IPS-11a (cell line): ENCODE data around the gene S1PR5.
"Not testable (repeated sequence)": the region's sequence is repeated elsewhere in the genome, so short reads cannot be mapped to it uniquely, and the experiment has no call there.

Experiments used
- H3K4me3 ChIP-seq: one replicate; pipeline ENCODE4 v1.5.1; 2013; ENCODE audit warnings: low read depth, low read length, control low read depth

The S1PR5 gene

DNA sequence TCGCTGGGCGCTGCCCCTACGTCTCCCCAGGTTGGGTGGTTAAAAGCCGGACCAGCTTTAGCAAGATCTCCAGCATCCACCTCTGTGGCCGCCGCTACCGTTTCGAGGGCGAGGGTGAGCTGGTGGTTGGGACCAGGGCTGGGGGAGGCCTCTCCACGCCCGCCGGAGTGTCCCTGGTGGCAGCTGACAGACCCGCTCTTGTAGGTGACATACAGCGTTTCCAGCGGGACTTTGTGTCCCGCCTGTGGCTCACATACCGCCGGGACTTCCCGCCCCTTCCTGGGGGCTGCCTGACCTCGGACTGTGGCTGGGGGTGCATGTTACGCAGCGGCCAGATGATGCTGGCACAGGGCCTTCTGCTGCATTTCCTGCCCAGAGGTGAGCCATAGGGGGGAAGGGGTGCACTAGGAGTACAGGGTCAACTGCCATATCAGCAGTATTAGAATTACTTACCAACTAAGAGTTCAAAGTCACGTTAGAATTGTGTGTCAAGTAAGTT, 27.6 kb upstream of the S1PR5 start:
- H3K4me3 ChIP-seq, result peak overlapping the region; percentile 78

DNA sequence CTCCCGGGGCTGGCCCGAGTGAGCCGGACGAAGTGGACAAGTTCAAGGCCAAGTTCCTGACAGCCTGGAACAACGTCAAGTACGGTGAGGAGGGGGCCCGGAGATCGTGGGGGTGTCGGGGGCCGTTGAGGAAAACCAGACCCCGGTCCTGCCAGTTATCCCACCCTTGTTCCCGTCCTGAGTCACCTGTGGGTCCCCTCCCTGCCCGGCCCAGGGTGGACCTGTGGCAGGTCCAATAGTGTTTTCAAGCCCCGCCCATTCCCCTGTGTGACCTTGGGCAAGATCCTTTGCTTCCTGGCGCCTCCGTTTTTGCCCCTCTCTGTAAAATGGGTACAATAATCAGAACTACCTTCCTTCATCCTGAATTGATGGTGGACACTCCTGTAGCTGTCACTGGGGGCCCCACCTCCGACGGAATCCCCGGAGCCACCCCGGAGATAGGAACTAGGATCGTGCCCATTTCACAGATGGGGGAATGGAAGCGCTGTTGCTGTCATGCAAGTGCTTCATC, 27.1 kb upstream of the S1PR5 start:
- H3K4me3 ChIP-seq, result peak overlapping the region; percentile 78

DNA sequence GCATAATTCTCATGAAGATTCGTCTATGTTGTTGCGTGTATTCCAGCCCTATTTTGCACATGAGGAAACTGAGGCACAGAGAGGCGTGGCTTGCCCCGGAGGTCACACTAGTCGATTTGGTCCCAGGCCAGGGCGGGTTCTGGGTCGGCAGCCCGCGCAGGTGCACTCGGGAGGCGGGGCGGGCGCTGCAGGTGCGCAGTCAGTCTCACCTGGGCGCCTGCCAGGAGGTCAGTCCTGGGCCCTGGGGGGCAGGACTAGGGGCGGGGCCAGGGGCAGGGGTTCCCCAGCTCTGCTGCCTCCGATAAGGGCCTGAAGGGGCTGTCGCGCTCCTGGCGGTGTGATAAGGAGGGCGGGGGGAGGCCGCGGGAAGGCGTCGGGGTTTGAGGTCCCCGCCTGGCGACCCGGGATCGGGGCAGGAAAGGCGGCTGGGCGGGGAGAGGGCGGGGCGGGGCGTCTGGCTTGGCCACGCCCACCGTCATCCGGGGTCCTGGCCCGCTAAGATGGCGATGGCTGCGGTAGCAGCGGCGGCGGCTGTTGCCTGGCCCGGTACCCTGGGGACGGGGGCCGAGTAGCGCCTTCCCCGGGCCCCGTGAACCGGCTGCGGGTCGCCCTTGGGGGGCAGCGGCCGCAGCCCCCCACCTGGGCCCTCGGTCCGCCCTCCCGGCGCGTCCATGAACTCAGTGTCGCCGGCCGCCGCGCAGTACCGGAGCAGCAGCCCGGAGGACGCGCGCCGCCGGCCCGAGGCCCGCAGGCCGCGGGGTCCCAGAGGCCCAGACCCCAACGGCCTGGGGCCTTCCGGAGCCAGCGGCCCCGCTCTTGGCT, 26.4 kb upstream of the S1PR5 start, which contains the start of gene ATG4D:
Gene ATG4D, plus strand, starts transcription at position 485 of the 822 bp plus-strand sequence. Its CDS starts 187 bp downstream, at position 672.
- H3K4me3 ChIP-seq, result peak within 1 kb of the TSS; percentile 78

DNA sequence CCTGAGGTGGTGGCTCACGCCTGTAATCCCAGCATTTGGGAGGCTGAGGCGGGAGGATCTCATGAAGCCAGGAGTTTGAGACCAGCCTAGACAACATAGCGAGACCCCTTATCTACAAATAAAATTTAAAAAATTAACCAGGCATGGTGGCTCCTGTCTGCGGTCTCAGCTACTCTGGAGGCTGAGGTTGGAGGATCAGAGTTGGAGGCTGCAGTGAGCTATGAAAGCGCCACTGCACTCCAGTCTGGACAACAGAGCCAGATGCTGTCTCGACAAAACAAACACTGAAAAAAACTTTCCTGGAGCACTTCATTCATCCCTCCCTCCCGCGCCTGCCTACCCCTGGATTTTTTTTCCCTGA, 25.8 kb upstream of the S1PR5 start:
- no peak overlapping the region for H3K4me3 ChIP-seq

DNA sequence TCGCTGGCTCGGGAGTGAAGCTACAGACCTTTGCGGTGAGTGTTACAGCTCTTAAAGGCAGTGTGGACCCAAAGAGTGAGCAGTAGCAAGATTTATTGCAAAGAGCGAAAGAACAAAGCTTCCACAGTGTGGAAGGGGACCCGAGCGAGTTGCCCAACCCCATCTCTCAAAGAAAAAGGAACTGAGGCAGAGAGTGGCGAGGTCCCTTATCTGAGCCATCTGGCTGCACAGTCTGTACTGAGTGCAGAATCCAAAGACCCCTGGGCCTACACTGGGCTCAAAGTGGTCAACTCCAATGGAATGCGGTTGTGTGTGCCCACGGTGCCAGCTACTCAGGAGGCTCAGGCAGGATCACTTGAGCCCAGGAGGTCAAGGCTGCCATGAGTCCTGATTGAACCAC, 21.8 kb upstream of the S1PR5 start:
- H3K4me3 ChIP-seq, result not testable (repeated sequence)

DNA sequence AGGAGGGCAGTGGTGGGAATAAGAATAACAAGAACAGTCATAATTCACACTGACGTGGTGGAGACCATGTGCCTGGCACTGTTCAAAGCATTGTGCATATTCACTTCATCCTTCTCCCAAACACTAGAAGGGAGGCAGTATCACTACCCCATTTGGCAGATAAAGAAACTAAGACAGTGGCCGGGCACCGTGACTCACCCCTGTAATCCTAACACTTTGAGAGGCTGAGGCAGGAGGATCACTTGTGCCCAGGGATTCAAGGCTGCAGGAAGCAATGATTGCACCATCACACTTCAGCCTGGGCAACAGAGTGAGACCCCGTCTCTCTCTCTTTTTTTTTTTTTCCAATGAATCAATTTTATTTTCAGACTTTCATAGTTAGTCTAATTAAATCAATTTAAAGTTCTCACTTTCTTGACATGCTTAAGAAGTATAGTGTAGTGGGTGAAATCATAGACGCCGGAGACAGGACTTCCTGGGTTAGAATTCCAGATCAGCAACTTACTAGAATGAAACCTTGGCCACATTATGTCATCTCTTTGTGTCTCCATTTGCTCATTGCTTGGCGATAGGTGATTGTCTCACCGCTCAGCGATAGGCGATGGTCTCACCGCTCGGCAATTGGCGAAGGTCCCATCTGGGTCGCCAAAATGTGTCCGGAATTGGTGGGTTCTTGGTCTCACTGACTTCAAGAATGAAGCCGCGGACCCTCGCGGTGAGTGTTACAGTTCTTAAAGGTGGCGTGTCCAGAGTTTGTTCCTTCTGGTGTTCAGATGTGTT, 21.1 kb upstream of the S1PR5 start:
- no peak overlapping the region for H3K4me3 ChIP-seq

DNA sequence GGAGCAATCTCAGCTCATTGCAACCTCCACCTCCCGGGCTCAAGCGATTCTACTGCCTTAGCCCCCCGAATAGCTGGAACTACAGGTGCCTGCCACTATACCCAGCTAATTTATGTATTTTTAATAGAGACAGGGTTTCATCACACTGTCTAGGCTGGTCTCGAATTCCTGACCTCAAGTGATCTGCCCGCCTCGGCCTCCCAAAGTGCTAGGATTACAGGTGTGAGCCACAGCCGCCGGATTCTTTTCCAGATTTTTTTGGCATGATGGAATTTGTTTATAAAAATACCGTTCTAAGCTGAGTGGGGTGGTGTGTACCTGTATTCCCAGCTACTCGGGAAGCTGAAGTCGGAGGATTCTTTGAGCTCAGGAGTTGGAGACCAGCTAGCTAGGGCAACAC, 20.4 kb upstream of the S1PR5 start:
- H3K4me3 ChIP-seq, result no peak overlapping the region

DNA sequence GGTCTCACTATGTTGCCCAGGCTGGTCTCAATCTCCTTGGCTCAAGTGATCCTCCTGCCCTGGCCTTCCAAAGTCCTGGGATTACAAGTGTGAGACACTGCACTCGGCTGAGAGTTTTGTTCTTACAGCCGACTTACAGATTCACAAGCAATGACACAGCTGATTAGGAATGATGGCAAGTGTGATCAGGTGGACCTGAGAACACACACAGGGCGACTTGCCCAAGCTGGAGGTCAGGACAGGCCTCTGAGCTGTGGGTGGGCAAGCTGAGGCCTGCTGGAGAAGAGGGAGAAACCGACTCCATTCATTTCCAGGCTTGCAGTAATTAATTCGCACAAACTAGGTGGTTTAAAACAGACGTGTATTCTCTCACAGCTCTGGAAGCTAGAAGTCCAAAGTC, 18.4 kb upstream of the S1PR5 start:
- H3K4me3 ChIP-seq, result no peak overlapping the region

DNA sequence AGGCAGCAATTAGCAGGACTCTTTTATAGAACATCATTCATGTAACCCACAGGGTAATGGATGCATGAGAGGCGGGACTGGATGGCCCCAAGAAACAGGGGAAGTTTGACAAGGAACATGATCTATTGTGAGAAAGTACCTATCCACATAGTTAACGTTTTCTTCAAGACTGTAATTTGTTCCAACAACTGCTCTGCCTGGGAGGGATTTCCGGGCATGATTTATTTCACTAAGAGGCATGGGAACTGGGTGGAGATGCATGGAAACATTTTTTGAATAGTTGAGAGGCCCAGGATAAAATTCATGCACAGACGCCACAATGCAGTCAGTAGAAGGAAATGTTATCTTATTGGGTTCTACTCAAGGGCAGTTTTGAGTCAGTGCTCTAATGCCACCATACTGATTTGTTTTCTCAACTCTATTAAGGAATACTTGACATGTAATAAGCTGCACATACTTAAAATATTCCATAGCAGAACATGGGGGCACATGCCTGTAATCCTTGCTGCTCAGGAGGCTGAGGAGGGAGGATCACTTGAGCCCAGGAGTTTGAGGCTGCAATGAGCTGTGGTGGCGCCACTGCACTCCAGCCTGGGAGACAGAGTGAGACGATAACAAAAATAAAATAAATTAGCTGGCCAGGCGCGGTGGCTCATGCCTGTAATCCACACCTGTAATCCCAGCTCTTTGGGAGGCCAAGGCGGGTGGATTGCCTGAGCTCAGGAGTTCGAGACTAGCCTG, 16.6 kb upstream of the S1PR5 start:
- H3K4me3 ChIP-seq, result no peak overlapping the region

DNA sequence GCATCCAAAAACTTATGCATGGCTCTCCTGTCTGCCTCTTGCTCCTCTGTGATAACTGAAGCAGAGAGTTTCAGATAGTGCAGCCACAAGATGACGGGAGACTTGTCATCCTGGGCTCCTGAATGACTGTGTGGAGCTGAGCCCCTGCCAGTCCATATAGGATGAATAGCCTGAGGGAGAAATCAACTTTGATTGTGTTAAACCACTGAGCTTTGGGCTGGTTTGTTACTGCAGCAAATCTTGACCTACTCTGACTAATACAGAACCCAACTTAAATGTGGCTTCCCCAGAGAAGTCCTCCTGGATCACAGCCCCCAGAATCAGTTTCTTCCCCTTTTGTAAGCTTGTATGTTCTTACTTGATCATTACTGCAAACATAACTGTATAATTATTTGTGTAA, 15.2 kb upstream of the S1PR5 start:
- no peak overlapping the region for H3K4me3 ChIP-seq

DNA sequence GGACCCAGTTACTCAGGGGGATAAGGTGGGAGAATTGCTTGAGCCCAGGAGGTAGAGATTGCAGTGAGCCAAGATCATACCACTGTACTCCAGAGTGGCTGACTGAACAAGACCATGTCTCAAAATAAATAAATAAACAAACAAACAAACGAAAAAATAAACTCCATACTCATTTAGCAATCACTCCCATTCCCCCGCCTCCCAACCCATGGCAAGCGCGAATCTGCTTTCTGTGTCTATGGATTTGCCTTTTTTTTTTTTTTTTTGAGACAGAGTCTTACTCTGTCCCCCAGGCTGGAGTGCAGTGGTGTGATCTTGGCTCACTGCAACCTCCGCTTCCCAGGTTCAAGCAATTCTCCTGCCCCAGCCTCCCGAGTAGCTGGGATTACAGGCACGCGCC, 9.6 kb upstream of the S1PR5 start:
- H3K4me3 ChIP-seq, result not testable (repeated sequence)

DNA sequence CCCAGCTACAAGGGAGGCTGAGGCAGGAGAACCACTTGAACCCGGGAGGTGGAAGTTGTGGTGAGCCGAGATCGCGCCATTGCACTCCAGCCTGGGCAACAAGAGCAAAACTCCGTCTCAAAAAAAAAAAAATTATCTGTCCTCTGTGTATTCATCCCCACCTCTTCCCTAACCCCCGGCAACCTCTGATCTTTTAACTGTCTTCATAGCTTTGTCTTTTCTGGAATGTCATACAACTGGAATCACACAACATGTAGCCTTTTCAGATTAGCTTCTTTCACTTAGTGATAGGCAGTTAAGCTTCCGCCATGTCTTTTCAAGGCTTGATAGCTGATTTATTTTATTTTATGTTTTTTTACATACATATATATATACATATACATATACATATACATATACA, 8.4 kb upstream of the S1PR5 start:
- H3K4me3 ChIP-seq, result no peak overlapping the region

DNA sequence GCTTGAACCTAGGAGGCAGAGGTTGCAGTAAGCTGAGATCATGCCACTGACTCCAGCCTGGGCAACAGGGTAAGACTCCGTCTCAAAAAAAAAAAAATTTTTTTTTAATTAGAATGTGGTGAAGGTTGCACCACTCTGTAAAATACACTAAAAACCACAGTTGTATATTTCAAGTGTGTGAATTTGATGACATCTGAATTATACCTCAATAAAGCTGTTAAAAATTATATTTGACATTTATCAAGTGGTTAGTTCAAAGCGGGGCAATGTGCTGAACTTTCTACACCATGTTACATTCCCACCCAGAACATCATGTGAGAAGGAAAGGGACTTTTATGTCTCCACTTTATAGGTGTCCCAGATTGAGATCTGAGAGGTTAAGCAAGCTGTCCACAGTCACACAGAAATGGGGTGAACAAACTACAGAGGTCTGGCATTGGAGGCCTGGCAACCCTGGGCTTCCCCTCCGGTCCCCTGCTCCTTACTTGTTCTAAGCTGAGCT, 5.9 kb upstream of the S1PR5 start:
- no peak overlapping the region for H3K4me3 ChIP-seq

DNA sequence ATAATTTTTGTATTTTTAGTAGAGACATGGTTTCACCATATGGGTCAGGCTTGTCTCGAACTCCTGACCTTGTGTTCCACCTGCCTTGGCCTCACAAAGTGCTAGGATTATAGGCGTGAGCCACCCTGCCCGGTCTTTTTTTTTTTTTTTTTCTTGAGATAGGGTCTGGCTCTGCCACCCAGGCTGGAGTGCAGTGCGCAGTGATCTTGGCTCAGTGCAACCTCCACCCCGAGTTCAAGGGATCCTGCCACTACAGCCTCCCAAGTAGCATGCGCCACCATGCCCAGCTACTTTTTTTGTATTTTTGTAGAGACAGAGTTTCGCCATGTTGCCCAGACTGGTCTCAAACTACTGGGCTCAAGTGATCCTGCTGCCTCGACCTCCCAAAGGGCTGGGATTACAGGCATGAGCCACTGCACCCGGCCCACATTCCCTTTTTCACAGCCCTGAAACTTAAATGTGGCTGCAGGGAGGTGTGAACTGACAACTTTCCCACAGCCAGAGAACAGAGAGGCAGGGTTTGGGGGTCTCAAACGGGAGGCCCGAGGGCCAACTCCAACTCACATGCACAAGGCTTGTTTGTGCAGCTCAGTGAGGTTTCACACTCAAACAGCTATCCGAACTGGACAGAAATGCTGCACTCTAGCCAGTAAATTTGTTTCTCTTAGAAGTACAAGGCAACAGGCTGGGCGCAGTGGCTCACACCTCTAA, 4.4 kb upstream of the S1PR5 start:
- H3K4me3 ChIP-seq, result no peak overlapping the region

DNA sequence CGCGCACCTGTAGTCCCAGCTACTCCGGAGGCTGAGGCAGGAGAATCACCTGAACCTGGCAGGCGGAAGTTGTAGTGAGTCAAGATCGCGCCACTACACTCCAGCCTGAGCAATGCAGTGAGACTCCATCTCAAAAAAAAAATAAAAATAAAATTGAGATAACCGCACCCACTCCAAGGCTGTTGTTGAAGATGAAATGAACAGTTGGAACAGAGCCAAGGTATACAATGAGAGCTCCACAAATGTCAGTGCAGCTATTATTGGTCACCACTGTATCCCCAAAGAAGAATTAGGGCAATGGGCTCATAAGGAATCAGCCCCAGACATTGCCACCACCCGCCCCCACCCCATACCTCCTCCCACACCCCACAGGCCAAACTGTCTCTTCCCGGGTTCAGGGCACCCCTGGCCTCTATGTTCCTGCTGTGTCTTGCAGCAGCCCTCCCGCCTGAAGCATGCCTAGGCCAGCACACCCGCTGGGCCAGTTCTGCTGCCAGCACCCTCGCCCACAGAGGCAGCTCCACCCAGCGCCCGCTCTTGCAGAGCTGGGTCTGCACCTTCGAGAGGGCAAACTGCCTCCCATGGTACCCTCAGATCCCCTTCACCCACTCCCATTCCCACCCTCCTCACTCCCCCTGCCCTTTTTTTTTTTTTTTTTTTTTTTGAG, 3.5 kb upstream of the S1PR5 start:
- no peak overlapping the region for H3K4me3 ChIP-seq

DNA sequence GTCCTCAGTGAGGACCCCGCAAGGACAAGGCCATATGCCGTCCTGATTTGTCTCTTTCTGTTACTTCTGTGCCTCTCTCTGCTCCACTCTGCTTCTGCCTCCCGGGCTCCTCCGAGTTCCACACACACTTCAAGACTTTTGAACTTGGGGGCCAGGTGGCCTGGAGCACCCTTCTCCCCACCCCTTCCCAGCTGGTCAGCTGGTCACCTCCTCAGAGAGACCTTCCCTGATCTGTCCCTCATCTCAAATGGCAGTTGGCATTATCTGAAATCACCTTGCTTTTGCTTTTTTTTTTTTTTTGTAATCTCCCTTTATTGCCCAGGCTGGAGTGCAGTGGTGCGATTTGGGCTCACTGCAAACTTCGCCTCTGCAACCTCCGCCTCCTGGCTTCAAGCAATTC, 2.2 kb upstream of the S1PR5 start:
- H3K4me3 ChIP-seq, result no peak overlapping the region

DNA sequence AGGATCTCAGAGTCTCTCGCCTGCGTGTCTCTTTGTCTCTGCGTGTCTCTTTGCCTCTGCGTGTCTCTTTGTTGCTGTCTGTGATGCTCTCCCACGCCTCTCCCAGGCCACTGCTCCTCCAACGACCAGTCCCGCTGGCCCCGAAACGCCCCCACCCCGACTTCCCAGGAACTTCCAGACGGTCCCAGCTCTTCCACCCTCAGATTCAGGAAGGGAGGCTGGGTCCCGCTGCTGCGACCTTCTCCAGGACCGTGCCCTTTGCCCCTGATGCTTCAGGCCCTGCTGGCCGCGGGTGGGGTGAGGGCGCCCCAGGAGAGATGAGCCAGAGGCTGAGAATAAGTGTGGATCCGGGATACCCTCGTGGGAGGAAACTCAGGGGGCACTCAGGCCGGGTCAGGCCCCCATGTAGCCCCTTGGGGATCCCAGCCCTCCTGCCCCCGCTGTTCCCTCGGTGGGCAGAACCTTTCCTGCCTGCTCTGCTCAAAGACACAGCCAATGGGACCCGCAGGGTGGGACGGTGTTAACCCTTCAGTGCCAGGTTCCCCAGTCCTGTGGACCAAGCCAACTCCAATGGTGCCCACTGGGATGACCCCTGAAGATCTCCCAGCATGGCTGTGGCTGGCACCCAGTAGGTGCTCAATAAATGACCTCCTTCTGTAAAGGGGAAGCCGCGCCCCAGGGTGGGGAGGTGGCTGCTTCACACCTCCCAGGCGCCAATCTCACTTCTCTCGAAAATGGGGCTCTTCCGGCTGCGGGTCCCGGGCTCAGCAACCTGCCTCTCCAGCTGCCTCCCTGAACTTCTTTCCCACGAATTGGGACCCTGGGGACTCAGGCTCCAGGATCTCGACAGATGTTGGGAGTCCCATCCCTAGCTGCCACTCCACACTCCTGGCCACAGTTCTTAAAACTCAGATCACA, 1.5 kb upstream of the S1PR5 start:
- peak overlapping the region; percentile 30 for H3K4me3 ChIP-seq

DNA sequence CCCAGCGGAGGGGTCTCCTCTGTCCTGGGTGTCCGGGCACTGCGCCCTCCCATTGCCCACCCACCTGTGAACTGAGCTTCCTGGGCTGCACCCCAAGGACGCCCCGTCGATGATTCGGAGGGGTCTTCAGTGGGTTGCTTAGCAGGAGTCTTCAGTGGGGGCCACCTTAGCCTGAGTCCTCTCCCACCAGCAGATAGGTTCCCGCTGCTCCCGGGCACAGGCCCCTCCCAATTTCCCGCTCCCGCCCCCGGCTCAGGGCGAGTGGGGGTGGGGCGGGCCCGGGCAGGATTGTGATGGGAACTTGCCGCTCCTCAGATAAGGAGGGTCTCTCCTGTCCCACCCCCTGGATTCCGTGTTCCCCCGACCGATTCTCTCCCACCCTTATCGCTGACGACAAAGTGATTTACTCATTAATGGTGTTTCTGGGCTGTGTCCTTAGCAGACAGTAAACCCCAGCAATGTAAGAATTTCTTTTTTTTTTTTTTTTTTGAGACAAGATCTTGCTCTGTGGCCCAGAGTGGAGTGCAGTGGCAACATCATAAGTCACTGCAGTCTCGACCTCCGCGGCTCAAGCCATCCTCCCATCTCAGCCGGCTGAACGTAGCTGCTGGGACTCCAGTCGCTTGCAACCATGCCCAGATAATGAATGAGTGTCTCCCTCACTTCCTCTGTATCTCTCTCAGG, 655 bp upstream of the S1PR5 start:
- peak overlapping the region; percentile 50 for H3K4me3 ChIP-seq
